DOHH2 (cell line): ENCODE data around the gene CYB5R3.

Experiments used
- H3F3A ChIP-seq: fragments of 200-600 bp; sonication (generic), shearing (Covaris generic); 2 replicates; pipeline ENCODE4 v1.6.0; 2016; ENCODE audit warnings: antibody characterized with exemption, mild to moderate bottlenecking; ENCODE audit not compliant: control insufficient read depth, insufficient read depth
- H3K27ac ChIP-seq: fragments of 200-600 bp; sonication (generic); 2 replicates; pipeline ENCODE4 v1.5.1; 2014; ENCODE audit warnings: low read depth, mild to moderate bottlenecking, low read length, moderate library complexity
- H3K27me3 ChIP-seq: fragments of 200-600 bp; sonication (generic); 2 replicates; pipeline ENCODE4 v1.6.1; 2014; ENCODE audit warnings: mild to moderate bottlenecking, low read length, mixed read lengths; ENCODE audit not compliant: control insufficient read depth
- H3K36me3 ChIP-seq: fragments of 200-600 bp; sonication (generic); 2 replicates; pipeline ENCODE4 v1.6.1; 2014; ENCODE audit warnings: mild to moderate bottlenecking, low read length, moderate library complexity, mixed read lengths; ENCODE audit not compliant: control insufficient read depth
- H3K4me1 ChIP-seq: fragments of 200-600 bp; sonication (generic); 2 replicates; pipeline ENCODE4 v1.6.1; 2014; ENCODE audit warnings: mild to moderate bottlenecking, low read length, mixed read lengths; ENCODE audit not compliant: control insufficient read depth
- H3K4me2 ChIP-seq: fragments of 200-600 bp; sonication (generic); 2 replicates; pipeline ENCODE4 v1.6.0; 2014; ENCODE audit warnings: mild to moderate bottlenecking, low read length, moderate library complexity
- H3K4me3 ChIP-seq: fragments of 200-600 bp; sonication (generic); 2 replicates; pipeline ENCODE4 v1.5.1; 2014; ENCODE audit warnings: mild to moderate bottlenecking, low read length, mixed read lengths
- H3K79me2 ChIP-seq: fragments of 200-600 bp; sonication (generic); 2 replicates; pipeline ENCODE4 v1.6.1; 2014; ENCODE audit warnings: mild to moderate bottlenecking, low read length, mixed read lengths; ENCODE audit not compliant: control insufficient read depth
- H3K9me2 ChIP-seq: fragments of 200-600 bp; sonication (generic); replicated peaks from 2 replicates; pipeline ENCODE4 v1.6.1; 2014; ENCODE audit warnings: mild to moderate bottlenecking, low read length, mixed read lengths; ENCODE audit not compliant: control insufficient read depth
- H3K9me3 ChIP-seq: fragments of 200-600 bp; sonication (generic); 2 replicates; pipeline ENCODE4 v1.6.1; 2014; ENCODE audit warnings: antibody characterized with exemption, low read length, mixed read lengths; ENCODE audit not compliant: control insufficient read depth, insufficient read depth
- H4K20me1 ChIP-seq: fragments of 200-600 bp; sonication (generic); 2 replicates; pipeline ENCODE4 v1.6.0; 2014; ENCODE audit warnings: low read depth, mild to moderate bottlenecking, antibody characterized with exemption, low read length, moderate library complexity; ENCODE audit not compliant: control insufficient read depth, insufficient read depth
- CTCF ChIP-seq: fragments of 200-600 bp; sonication (generic); IDR thresholded peaks from one replicate; pipeline ENCODE4 v1.5.1; 2014; ENCODE audit warnings: antibody characterized with exemption, mild to moderate bottlenecking, low read depth, low read length; ENCODE audit not compliant: poor library complexity, severe bottlenecking
- EZH2phosphoT487 ChIP-seq: fragments of 200-600 bp; sonication (generic); IDR thresholded peaks from 2 replicates; pipeline ENCODE4 v1.6.1; 2017; ENCODE audit warnings: borderline replicate concordance, mild to moderate bottlenecking, antibody characterized with exemption, low read length, moderate library complexity, mixed read lengths

Gene CYB5R3

GRCh38 chr22:42621505-42622002 is 27.6 kb downstream of the CYB5R3 start:
- TF ChIP-seq EZH2phosphoT487, result no peak
- peak; percentile 97 for TF ChIP-seq CTCF
- no peaks in the 10 kb centered on the region for H3K9me3 ChIP-seq
- peaks cover 3% of the 10 kb centered on the region; the same call in 1 of the 2 replicates for H3F3A ChIP-seq
- H3K4me2 ChIP-seq, result no peak overlapping the region
- no peaks in the 10 kb centered on the region for H3K79me2 ChIP-seq
- no peak overlapping the region for H3K4me3 ChIP-seq
- no peaks in the 10 kb centered on the region for H3K9me2 ChIP-seq
- no peak overlapping the region for H3K27ac ChIP-seq
- H3K27me3 ChIP-seq, result no peaks in the 10 kb centered on the region
- no peaks in the 10 kb centered on the region for H4K20me1 ChIP-seq
- H3K36me3 ChIP-seq, result peaks cover 34% of the 10 kb centered on the region
- peaks cover 27% of the 10 kb centered on the region for H3K4me1 ChIP-seq

GRCh38 chr22:42620084-42620483 is 29.1 kb downstream of the CYB5R3 start:
- Histone ChIP-seq H3K27ac (no peak overlapping the region), H4K20me1 (no peaks in the 10 kb centered on the region), H3K79me2 (no peaks in the 10 kb centered on the region), H3K4me1 (peaks cover 39% of the 10 kb centered on the region), H3F3A (peaks cover 9% of the 10 kb centered on the region), H3K36me3 (peaks cover 27% of the 10 kb centered on the region), H3K4me3 (no peak overlapping the region), H3K9me3 (no peaks in the 10 kb centered on the region), H3K9me2 (no peaks in the 10 kb centered on the region), H3K27me3 (no peaks in the 10 kb centered on the region), H3K4me2 (no peak overlapping the region)
- TF ChIP-seq CTCF (no peak), EZH2phosphoT487 (no peak)

- no peaks in the 10 kb centered on the region for H3K27me3 ChIP-seq
- H3K27ac ChIP-seq, result no peak overlapping the region
- H3K9me3 ChIP-seq, result no peaks in the 10 kb centered on the region
- peaks cover 24% of the 10 kb centered on the region for H3K36me3 ChIP-seq
- H3K9me2 ChIP-seq, result no peaks in the 10 kb centered on the region
- no peak overlapping the region for H3K4me3 ChIP-seq
- H4K20me1 ChIP-seq, result no peaks in the 10 kb centered on the region
- no peaks in the 10 kb centered on the region for H3K79me2 ChIP-seq
- TF ChIP-seq CTCF, result no peak
- no peak for TF ChIP-seq EZH2phosphoT487
- peaks cover 9% of the 10 kb centered on the region for H3F3A ChIP-seq
- H3K4me2 ChIP-seq, result no peak overlapping the region
- peaks cover 39% of the 10 kb centered on the region for H3K4me1 ChIP-seq
These were observed 29.7 kb downstream of the CYB5R3 start for GRCh38 chr22:42619261-42620063.
